Sigmoid colon (tissue), 4 donors: Measurements from ENCODE around the gene IREB2.

Experiments
- CTCF ChIP-seq, 4 experiments: fragments of 450-650 bp in 3 of 4; fragments of 200-600 bp in 1 of 4; IDR thresholded peaks; one replicate each; pipeline ENCODE4 v1.5.1; 2016 to 2019; ENCODE audit warnings: antibody characterized with exemption in 4 of 4, mild to moderate bottlenecking in 3 of 4, moderate library complexity in 2 of 4
- EP300 ChIP-seq, 4 donors: sonication (generic); formaldehyde crosslinking; IDR thresholded peaks; one replicate each; pipeline ENCODE4 v1.6.1; 2017; ENCODE audit warnings: antibody characterized with exemption in 4 of 4
- POLR2A ChIP-seq, 2 donors: fragments of 450-650 bp; IDR thresholded peaks; one replicate each; pipeline ENCODE4 v1.6.1; 2016; ENCODE audit warnings: antibody characterized with exemption in 2 of 2, mild to moderate bottlenecking in 2 of 2, moderate library complexity in 2 of 2

DNA sequence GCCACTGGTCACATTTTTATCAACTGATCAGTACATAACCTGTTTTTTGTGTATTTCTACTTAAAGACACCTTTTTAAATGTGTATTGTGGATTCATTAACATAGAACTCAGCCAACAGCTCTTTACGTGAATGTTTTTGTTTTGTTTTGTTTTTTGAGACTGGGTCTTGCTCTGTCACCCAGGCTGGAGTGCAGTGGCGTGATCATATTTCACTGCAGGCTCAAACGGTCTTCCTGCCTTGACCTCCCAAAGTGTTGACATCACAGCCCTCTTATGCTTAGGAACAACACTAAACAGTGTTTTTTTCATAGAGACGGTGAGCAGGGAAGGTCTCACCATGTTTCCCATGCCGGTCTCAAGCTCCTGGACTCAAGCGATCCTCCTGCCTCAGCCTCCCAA, 112.2 kb downstream of the IREB2 start:
- TF ChIP-seq POLR2A (IDR thresholded peaks at IDR 0.05), result no peak
- TF ChIP-seq CTCF (IDR thresholded peaks at IDR 0.05), result no peak
- TF ChIP-seq EP300 (IDR thresholded peaks at IDR 0.05), result no peak
